ENCODE measurements around the gene PHF11.

PHF11 gene

DNA sequence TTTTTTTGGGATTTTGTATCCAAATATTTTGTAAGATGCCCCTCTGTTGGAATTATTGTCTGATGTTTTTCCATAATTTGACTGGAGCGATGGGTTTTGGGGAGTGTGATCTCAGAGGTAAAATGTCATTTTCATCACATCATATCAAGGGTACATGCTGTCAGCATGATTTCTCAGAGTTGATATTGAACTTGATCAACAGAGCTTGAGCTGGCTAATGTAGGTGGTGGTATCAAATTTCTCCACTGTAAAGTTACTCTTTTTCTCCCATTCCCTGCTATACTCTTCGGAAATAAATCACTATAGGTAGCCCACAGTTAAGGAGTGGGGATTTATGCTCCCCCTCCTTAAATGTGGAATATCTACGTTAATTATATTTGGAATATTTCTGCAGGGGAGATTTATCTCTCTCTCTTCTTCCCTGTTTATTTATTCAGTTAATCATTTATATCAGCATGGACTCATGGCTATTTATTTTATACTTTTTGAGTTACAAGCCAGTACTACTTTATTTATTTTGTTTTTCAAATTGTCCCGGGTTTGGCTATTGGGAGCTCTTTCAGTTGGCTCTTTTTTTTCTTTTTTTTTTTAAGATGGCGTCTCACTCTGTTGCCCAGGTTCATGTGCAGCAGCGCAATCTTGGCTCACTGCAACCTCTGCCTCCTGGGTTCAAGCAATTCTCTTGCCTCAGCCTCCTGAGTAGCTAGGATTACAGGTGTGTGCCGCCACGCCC lies 42.9 kb upstream of the PHF11 start:
- Histone ChIP-seq H3K27ac (no peak overlapping the region), H2AFZ (ENCODE audit: low read depth) (no peak overlapping the region), H3K4me2 (no peak overlapping the region), H3K27me3 (ENCODE audit: insufficient read depth, low read depth) (no peaks in the 10 kb centered on the region), H3K36me3 (ENCODE audit: insufficient read depth) (no peaks in the 10 kb centered on the region), H3K79me2 (ENCODE audit: insufficient read depth, low read depth) (peaks cover 9% of the 10 kb centered on the region; the same call in 1 of the 2 replicates), H3K4me3 (IDR thresholded peaks at IDR 0.05; ENCODE audit: insufficient read depth, low read depth, low read length) (no peak overlapping the region), H3K4me1 (ENCODE audit: low read depth, poor library complexity, severe bottlenecking) (peaks cover 71% of the 10 kb centered on the region), H3K9ac (no peak overlapping the region), H4K20me1 (ENCODE audit: insufficient read depth) (no peaks in the 10 kb centered on the region)
- TF ChIP-seq, protein P1, sequence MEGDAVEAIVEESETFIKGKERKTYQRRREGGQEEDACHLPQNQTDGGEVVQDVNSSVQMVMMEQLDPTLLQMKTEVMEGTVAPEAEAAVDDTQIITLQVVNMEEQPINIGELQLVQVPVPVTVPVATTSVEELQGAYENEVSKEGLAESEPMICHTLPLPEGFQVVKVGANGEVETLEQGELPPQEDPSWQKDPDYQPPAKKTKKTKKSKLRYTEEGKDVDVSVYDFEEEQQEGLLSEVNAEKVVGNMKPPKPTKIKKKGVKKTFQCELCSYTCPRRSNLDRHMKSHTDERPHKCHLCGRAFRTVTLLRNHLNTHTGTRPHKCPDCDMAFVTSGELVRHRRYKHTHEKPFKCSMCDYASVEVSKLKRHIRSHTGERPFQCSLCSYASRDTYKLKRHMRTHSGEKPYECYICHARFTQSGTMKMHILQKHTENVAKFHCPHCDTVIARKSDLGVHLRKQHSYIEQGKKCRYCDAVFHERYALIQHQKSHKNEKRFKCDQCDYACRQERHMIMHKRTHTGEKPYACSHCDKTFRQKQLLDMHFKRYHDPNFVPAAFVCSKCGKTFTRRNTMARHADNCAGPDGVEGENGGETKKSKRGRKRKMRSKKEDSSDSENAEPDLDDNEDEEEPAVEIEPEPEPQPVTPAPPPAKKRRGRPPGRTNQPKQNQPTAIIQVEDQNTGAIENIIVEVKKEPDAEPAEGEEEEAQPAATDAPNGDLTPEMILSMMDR (conservative IDR thresholded peaks at IDR 0.05; ENCODE audit: low read depth, low read length) = no peak

GRCh38 chr13:49453465-49453864 lies 42.3 kb upstream of the PHF11 start:
- Histone ChIP-seq H3K4me2 (no peak overlapping the region), H4K20me1 (ENCODE audit: insufficient read depth) (no peaks in the 10 kb centered on the region), H3K27ac (peak overlapping the region; percentile 74; the same call in 1 of the 2 replicates)

GRCh38 chr13:49454388-49455006 lies 41.3 kb upstream of the PHF11 start:
- Histone ChIP-seq H3K27ac (peak overlapping the region; percentile 74), H3K36me3 (ENCODE audit: insufficient read depth) (no peaks in the 10 kb centered on the region), H3K79me2 (ENCODE audit: insufficient read depth, low read depth) (no peaks in the 10 kb centered on the region), H3K4me3 (IDR thresholded peaks at IDR 0.05; ENCODE audit: insufficient read depth, low read depth, low read length) (no peak overlapping the region), H3K4me2 (peak overlapping the region; percentile 72), H2AFZ (ENCODE audit: low read depth) (no peak overlapping the region), H3K27me3 (ENCODE audit: insufficient read depth, low read depth) (no peaks in the 10 kb centered on the region), H3K9ac (peak overlapping the region; percentile 2; the same call in 1 of the 2 replicates), H3K4me1 (ENCODE audit: low read depth, poor library complexity, severe bottlenecking) (peaks cover 73% of the 10 kb centered on the region), H4K20me1 (ENCODE audit: insufficient read depth) (no peaks in the 10 kb centered on the region)
- TF ChIP-seq, protein P1 (conservative IDR thresholded peaks at IDR 0.05; ENCODE audit: low read depth, low read length) = no peak

More at GRCh38 chr13:49453465-49453864, 42.3 kb upstream of the PHF11 start:
- H2AFZ ChIP-seq (ENCODE audit: low read depth) = no peak overlapping the region
- H3K4me1 ChIP-seq (ENCODE audit: low read depth, poor library complexity, severe bottlenecking) = peaks cover 67% of the 10 kb centered on the region
- no peak overlapping the region for H3K4me3 ChIP-seq (IDR thresholded peaks at IDR 0.05; ENCODE audit: insufficient read depth, low read depth, low read length)
- H3K27me3 ChIP-seq (ENCODE audit: insufficient read depth, low read depth) = no peaks in the 10 kb centered on the region
- no peaks in the 10 kb centered on the region for H3K36me3 ChIP-seq (ENCODE audit: insufficient read depth)
- H3K9ac ChIP-seq = no peak overlapping the region
- TF ChIP-seq, protein P1 (conservative IDR thresholded peaks at IDR 0.05; ENCODE audit: low read depth, low read length) = no peak
- peaks cover 4% of the 10 kb centered on the region; the same call in 1 of the 2 replicates for H3K79me2 ChIP-seq (ENCODE audit: insufficient read depth, low read depth)

DNA sequence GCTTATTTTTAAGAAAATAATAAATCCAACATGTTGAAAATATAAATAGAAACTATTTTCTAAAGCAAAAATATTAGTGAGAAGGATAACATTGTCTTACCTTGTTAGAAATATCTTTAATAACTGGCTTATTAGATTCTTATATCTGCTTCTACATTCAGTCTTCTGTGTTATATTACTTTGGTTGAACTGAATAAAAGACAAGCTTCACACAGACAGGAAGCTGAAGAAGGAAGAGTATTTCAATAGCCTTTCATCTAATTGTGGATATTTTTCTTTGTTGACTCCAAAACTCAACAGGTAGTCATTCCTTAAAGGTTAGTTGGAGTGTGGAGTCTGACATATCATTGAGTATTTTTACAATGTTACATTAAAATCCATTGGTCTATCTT lies 40.8 kb upstream of the PHF11 start:
- Histone ChIP-seq H3K4me3 (IDR thresholded peaks at IDR 0.05; ENCODE audit: insufficient read depth, low read depth, low read length) (no peak overlapping the region), H3K36me3 (ENCODE audit: insufficient read depth) (no peaks in the 10 kb centered on the region), H3K4me1 (ENCODE audit: low read depth, poor library complexity, severe bottlenecking) (peaks cover 77% of the 10 kb centered on the region), H3K9ac (0 out of 2 replicates have a peak overlapping the region, but pooled peaks have one; percentile 2), H3K27ac (peak overlapping the region; percentile 74), H3K4me2 (peak overlapping the region; percentile 72), H2AFZ (ENCODE audit: low read depth) (no peak overlapping the region), H4K20me1 (ENCODE audit: insufficient read depth) (no peaks in the 10 kb centered on the region), H3K79me2 (ENCODE audit: insufficient read depth, low read depth) (no peaks in the 10 kb centered on the region), H3K27me3 (ENCODE audit: insufficient read depth, low read depth) (no peaks in the 10 kb centered on the region)
- TF ChIP-seq, protein P1 (conservative IDR thresholded peaks at IDR 0.05; ENCODE audit: low read depth, low read length) = no peak
